Limb (tissue), 2 donors: ENCODE data around the gene ACOT6.
A peak's percentile ranks its signal among the peaks of the same experiment; 100 is the strongest.
"Not testable (repeated sequence)": the region's sequence is repeated elsewhere in the genome, so short reads cannot be mapped to it uniquely, and the experiment has no call there.

Experiments used
- DNase-seq, 2 donors: peaks; one replicate each; pipeline ENCODE4 v3.0.0-alpha.2; 2016; ENCODE audit errors: extremely low spot score in 2 of 2

The ACOT6 gene

GRCh38 chr14:73644531-73645247 lies 32.4 kb downstream of the ACOT6 start, which contains the start of gene DNAL1:
TSS of gene DNAL1 (plus strand) at chr14:73644986. CDS start at chr14:73645040, 54 bp downstream.
- DNase-seq = peak; percentile 95

GRCh38 chr14:73645248-73645610 lies 32.9 kb downstream of the ACOT6 start:
- DNase-seq = no peak

- DNase-seq = no peak
These were observed 38.7 kb downstream of the ACOT6 start for GRCh38 chr14:73651005-73651404.

- no peak for DNase-seq
These were observed 43.5 kb downstream of the ACOT6 start for GRCh38 chr14:73655851-73656250.

- not testable (repeated sequence) for DNase-seq
These were observed 46.9 kb downstream of the ACOT6 start for GRCh38 chr14:73659202-73659601.

- DNase-seq = no peak
These were observed 48.2 kb downstream of the ACOT6 start for GRCh38 chr14:73660511-73660910.

- peak in 1 of 2 donors; percentile 15 for DNase-seq
These were observed 49.6 kb downstream of the ACOT6 start for GRCh38 chr14:73661872-73662271.

- no peak for DNase-seq
These were observed 50.2 kb downstream of the ACOT6 start for GRCh38 chr14:73662487-73662943.

GRCh38 chr14:73663548-73664212 lies 51.4 kb downstream of the ACOT6 start:
- no peak for DNase-seq

GRCh38 chr14:73665130-73665529 lies 52.8 kb downstream of the ACOT6 start:
- no peak for DNase-seq

- no peak for DNase-seq
These were observed 54.3 kb downstream of the ACOT6 start for GRCh38 chr14:73666583-73666982.

GRCh38 chr14:73667854-73668253 lies 55.5 kb downstream of the ACOT6 start:
- DNase-seq = no peak
